ENCODE results near the gene KIDINS220.
"Not testable (repeated sequence)": the region's sequence is repeated elsewhere in the genome, so short reads cannot be mapped to it uniquely, and the experiment has no call there.

The KIDINS220 gene

DNA sequence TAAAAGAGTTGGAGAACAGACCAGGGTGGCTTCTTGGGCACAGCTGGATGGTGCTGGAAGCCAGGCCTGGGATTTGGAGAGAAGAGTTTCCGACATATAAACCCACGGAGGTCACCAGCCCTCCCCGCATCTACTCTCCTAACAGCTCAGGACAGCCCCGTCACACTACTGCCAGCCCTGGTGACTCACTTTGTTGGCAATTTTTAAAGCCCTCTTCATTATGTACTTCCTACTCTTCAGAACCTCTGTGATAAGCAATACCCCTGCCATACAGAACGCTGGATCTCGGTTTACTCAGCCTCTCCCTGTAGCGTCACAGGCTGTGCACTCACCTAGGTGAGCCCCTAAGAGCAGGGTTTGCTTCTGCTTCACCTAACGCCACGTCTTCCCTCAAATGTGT, 107.5 kb downstream of the KIDINS220 start:
- Histone ChIP-seq H3K27ac (no peak overlapping the region), H2AFZ (ENCODE audit: low read depth) (no peak overlapping the region), H3K4me3 (IDR thresholded peaks at IDR 0.05; ENCODE audit: insufficient read depth, low read depth, low read length) (no peak overlapping the region), H3K4me2 (no peak overlapping the region), H3K27me3 (ENCODE audit: insufficient read depth, low read depth) (no peaks in the 10 kb centered on the region), H4K20me1 (ENCODE audit: insufficient read depth) (no peaks in the 10 kb centered on the region), H3K4me1 (ENCODE audit: low read depth, poor library complexity, severe bottlenecking) (no peaks in the 10 kb centered on the region), H3K79me2 (ENCODE audit: insufficient read depth, low read depth) (no peaks in the 10 kb centered on the region), H3K36me3 (ENCODE audit: insufficient read depth) (no peaks in the 10 kb centered on the region; the same call in 1 of the 2 replicates), H3K9ac (no peak overlapping the region)
- TF ChIP-seq, protein P1, sequence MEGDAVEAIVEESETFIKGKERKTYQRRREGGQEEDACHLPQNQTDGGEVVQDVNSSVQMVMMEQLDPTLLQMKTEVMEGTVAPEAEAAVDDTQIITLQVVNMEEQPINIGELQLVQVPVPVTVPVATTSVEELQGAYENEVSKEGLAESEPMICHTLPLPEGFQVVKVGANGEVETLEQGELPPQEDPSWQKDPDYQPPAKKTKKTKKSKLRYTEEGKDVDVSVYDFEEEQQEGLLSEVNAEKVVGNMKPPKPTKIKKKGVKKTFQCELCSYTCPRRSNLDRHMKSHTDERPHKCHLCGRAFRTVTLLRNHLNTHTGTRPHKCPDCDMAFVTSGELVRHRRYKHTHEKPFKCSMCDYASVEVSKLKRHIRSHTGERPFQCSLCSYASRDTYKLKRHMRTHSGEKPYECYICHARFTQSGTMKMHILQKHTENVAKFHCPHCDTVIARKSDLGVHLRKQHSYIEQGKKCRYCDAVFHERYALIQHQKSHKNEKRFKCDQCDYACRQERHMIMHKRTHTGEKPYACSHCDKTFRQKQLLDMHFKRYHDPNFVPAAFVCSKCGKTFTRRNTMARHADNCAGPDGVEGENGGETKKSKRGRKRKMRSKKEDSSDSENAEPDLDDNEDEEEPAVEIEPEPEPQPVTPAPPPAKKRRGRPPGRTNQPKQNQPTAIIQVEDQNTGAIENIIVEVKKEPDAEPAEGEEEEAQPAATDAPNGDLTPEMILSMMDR (conservative IDR thresholded peaks at IDR 0.05; ENCODE audit: low read depth, low read length): no peak

DNA sequence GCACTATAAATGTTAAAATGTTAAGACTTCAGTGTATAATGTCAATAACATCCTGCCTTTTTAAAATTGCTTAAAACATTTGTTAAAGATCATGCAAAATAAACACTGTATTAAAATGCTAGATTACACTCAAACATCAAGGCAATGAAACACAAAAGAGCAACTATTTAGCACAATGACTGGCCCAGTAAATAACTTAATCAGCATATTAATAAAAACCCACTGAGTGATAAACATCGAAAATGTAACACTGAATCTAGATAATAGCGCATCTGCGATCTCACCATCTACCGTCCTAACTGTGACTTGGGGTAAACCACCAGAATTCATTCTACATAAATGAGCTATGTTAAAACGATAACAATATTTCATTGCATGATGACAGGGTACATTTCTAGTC, 108.3 kb downstream of the KIDINS220 start:
- H3K27me3 ChIP-seq (ENCODE audit: insufficient read depth, low read depth); H2AFZ ChIP-seq (ENCODE audit: low read depth); H3K4me3 ChIP-seq (IDR thresholded peaks at IDR 0.05; ENCODE audit: insufficient read depth, low read depth, low read length); H3K27ac ChIP-seq; H4K20me1 ChIP-seq (ENCODE audit: insufficient read depth); H3K9ac ChIP-seq; H3K4me2 ChIP-seq; H3K36me3 ChIP-seq (ENCODE audit: insufficient read depth); H3K4me1 ChIP-seq (ENCODE audit: low read depth, poor library complexity, severe bottlenecking); H3K79me2 ChIP-seq (ENCODE audit: insufficient read depth, low read depth): not testable (repeated sequence)

DNA sequence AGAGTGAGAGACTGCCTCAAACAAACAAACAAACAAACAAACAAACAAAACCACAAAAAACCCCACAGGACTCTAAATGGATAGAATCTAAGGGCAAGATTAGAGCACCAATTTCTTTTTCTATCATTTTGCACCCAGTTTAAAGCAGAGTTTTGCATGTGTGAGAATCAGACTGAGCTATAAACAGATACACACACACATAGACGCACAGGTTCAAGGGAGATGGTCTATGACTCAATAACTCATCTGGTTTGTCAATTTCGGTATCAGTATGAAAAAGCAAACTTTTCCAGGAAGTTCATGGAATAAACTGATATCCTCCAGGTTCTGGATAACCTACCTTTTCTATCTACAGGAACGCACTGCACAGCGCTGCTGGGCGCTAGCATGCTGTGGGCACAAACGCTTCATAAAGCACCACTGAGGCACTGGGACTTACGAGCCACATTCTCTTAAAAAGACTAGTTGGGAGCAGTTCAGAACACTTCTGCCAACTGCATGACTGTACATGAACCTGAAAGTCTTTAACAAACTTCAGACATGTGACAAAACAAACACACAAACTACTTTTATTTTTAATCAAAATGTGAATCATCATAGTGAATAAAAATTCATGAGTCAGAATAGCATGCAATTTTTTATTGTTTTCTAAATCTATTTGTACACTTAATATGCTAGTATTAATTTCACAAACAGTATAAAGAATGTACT, 109.0 kb downstream of the KIDINS220 start:
- TF ChIP-seq, protein P1 (conservative IDR thresholded peaks at IDR 0.05; ENCODE audit: low read depth, low read length): no peak

DNA sequence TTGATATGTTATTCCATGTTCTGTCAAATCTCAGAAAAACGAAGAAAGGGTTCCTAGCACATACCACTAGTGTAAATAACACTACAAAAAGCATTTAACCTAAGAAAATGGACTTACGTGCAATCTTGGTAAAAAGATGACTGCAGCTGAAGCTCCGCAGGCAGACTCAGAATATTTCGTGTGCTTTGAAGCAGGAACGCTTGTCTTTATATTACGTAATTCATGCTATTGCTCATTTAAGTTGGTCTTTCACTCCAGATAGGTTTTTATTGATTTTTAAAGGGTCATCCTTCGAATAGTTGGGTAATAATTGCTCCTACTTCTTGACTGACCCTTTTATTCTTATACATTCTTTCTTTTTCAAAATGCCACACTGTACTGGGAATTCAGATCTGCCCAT, 111.6 kb downstream of the KIDINS220 start:
- TF ChIP-seq, protein P1 (conservative IDR thresholded peaks at IDR 0.05; ENCODE audit: low read depth, low read length): no peak
- Histone ChIP-seq H3K36me3 (ENCODE audit: insufficient read depth) (no peaks in the 10 kb centered on the region), H3K27ac (no peak overlapping the region), H3K27me3 (ENCODE audit: insufficient read depth, low read depth) (no peaks in the 10 kb centered on the region), H3K4me3 (IDR thresholded peaks at IDR 0.05; ENCODE audit: insufficient read depth, low read depth, low read length) (no peak overlapping the region), H3K4me2 (no peak overlapping the region), H4K20me1 (ENCODE audit: insufficient read depth) (no peaks in the 10 kb centered on the region), H3K9ac (no peak overlapping the region), H3K4me1 (ENCODE audit: low read depth, poor library complexity, severe bottlenecking) (no peaks in the 10 kb centered on the region), H3K79me2 (ENCODE audit: insufficient read depth, low read depth) (no peaks in the 10 kb centered on the region), H2AFZ (ENCODE audit: low read depth) (no peak overlapping the region)

More for the DNA sequence above, 109.0 kb downstream of the KIDINS220 start:
- Histone ChIP-seq H2AFZ (ENCODE audit: low read depth) (no peak overlapping the region), H3K9ac (no peak overlapping the region), H3K27ac (no peak overlapping the region), H3K27me3 (ENCODE audit: insufficient read depth, low read depth) (no peaks in the 10 kb centered on the region), H3K79me2 (ENCODE audit: insufficient read depth, low read depth) (no peaks in the 10 kb centered on the region), H3K36me3 (ENCODE audit: insufficient read depth) (no peaks in the 10 kb centered on the region; the same call in 1 of the 2 replicates), H3K4me1 (ENCODE audit: low read depth, poor library complexity, severe bottlenecking) (no peaks in the 10 kb centered on the region), H3K4me2 (no peak overlapping the region), H3K4me3 (IDR thresholded peaks at IDR 0.05; ENCODE audit: insufficient read depth, low read depth, low read length) (no peak overlapping the region), H4K20me1 (ENCODE audit: insufficient read depth) (no peaks in the 10 kb centered on the region)

DNA sequence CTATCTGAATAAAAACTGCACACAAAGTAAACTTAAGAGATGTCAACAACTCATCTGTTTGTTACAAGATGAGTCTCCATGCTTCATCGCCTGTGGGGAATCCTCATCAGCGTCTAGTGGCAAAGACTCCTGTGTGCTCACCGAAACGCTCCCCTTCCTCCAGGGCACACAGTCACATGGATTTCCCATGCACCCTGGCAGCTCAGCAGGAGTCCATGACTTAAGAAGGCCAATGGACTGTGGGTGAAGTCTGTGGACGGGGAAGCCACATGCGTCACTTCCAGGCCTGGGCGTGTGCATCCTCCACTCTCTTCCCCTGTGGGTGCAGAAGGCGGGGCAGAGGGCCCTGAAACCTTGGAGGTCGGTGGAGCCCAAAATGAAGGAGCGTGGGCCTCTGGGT, 114.4 kb downstream of the KIDINS220 start:
- Histone ChIP-seq H3K4me3 (IDR thresholded peaks at IDR 0.05; ENCODE audit: insufficient read depth, low read depth, low read length) (no peak overlapping the region), H3K79me2 (ENCODE audit: insufficient read depth, low read depth) (no peaks in the 10 kb centered on the region), H4K20me1 (ENCODE audit: insufficient read depth) (no peaks in the 10 kb centered on the region), H3K4me1 (ENCODE audit: low read depth, poor library complexity, severe bottlenecking) (no peaks in the 10 kb centered on the region), H3K9ac (no peak overlapping the region), H3K27ac (no peak overlapping the region), H3K27me3 (ENCODE audit: insufficient read depth, low read depth) (no peaks in the 10 kb centered on the region), H3K36me3 (ENCODE audit: insufficient read depth) (no peaks in the 10 kb centered on the region), H2AFZ (ENCODE audit: low read depth) (no peak overlapping the region), H3K4me2 (no peak overlapping the region)
- TF ChIP-seq, protein P1 (conservative IDR thresholded peaks at IDR 0.05; ENCODE audit: low read depth, low read length): no peak
